Activated CD8-positive, alpha-beta T cell treated with anti-CD3 and anti-CD28 coated beads for 36 hours (primary cell): ENCODE data around the gene UBE2D1. TPM values are rescaled to one million over a fixed set of nuclear protein-coding genes. Genes with fewer than 3 reads are reported as not detected.

Experiments used
- ATAC-seq: fragments of 200-7000 bp; cut with Tn5 transposase; one replicate; pipeline ENCODE4 v1.10.0; 2021; ENCODE audit warnings: mild to moderate bottlenecking, moderate library complexity
- CTCF ChIA-PET: fragments of 350-600 bp; sonication (Branson Sonifier 250); formaldehyde crosslinking; loops from one replicate; lab custom pipeline; 2021; ENCODE audit warnings: antibody characterized with exemption; lab: Charles Lee
- POLR2A ChIA-PET: fragments of 350-600 bp; sonication (Branson Sonifier 250); formaldehyde crosslinking; loops from one replicate; lab custom pipeline; 2021; ENCODE audit warnings: antibody characterized with exemption; lab: Charles Lee
- DNase-seq: peaks from one replicate; pipeline ENCODE4 v3.0.0-alpha.2; 2020
- H3K27ac Mint-ChIP-seq: one replicate; pipeline ENCODE4 v1.8.0; 2021; ENCODE audit warnings: mild to moderate bottlenecking, mixed read lengths
- H3K27me3 Mint-ChIP-seq: one replicate; pipeline ENCODE4 v1.8.0; 2021; ENCODE audit warnings: mixed read lengths
- H3K36me3 Mint-ChIP-seq: one replicate; pipeline ENCODE4 v1.8.0; 2021; ENCODE audit warnings: low read depth, mixed read lengths
- H3K4me1 Mint-ChIP-seq: one replicate; pipeline ENCODE4 v1.8.0; 2021; ENCODE audit warnings: low read depth, mixed read lengths
- H3K4me3 Mint-ChIP-seq: one replicate; pipeline ENCODE4 v1.8.0; 2021; ENCODE audit warnings: mild to moderate bottlenecking, moderate library complexity, mixed read lengths
- H3K9me3 Mint-ChIP-seq: one replicate; pipeline ENCODE4 v1.8.0; 2021; ENCODE audit warnings: mixed read lengths
- CTCF ChIP-seq: fragments of 200-600 bp; IDR thresholded peaks from one replicate; pipeline ENCODE4 v1.8.0; 2022; ENCODE audit warnings: antibody characterized with exemption, mild to moderate bottlenecking
- intact Hi-C: fragments of 100-400 bp; cut with micrococcal nuclease; formaldehyde crosslinking; loops from one replicate; pipeline ENCODE4 v1.10.0; 2022
- total RNA-seq, 2 experiments: library from RNA; stranded (reverse); gene quantifications; one replicate each; pipeline ENCODE4 v1.2.3, GENCODE V29; 2021

UBE2D1 gene
- total RNA-seq, 2 experiments from 2014 or later, result 12.1 to 12.8 TPM

- Mint-ChIP-seq H3K4me1 (peaks cover 2% of the 10 kb centered on the region), H3K36me3 (no peaks in the 10 kb centered on the region), H3K4me3 (no peak overlapping the region), H3K9me3 (no peaks in the 10 kb centered on the region), H3K27me3 (peaks cover 10% of the 10 kb centered on the region), H3K27ac (no peak overlapping the region)
- no peak for TF ChIP-seq CTCF
- ATAC-seq, result no peak
- ChIA-PET CTCF (interaction anchor here (0.9 to 4.1 kb wide), 14 partner anchors 10 to 230 kb away, joined by 3 to 64 read pairs (median 8); partner anchors contain the start of genes TFAM and UBE2D1), POLR2A (interaction anchor here (1.1 kb wide), 1 partner anchor 84 kb away, joined by 3 read pairs; the partner anchor contains the start of gene TFAM)
- intact Hi-C loops, result no loop called here
- DNase-seq, result no peak
Observed at GRCh38 chr10:58300676-58301075, 34.1 kb upstream of the UBE2D1 start.

GRCh38 chr10:58302254-58302653, 32.6 kb upstream of the UBE2D1 start:
- ChIA-PET POLR2A (no interaction called here), CTCF (interaction anchor here (3.5 to 4.1 kb wide), 3 partner anchors 11 to 124 kb away, joined by 31 to 64 read pairs (median 34); partner anchors contain the start of gene TFAM)
- H3K27ac Mint-ChIP-seq, result no peak overlapping the region
- intact Hi-C loops, result no loop called here
- peaks cover 12% of the 10 kb centered on the region for H3K27me3 Mint-ChIP-seq
- no peaks in the 10 kb centered on the region for H3K36me3 Mint-ChIP-seq
- ATAC-seq, result no peak
- no peak for TF ChIP-seq CTCF
- peaks cover 2% of the 10 kb centered on the region for H3K4me1 Mint-ChIP-seq
- no peak for DNase-seq
- H3K9me3 Mint-ChIP-seq, result no peaks in the 10 kb centered on the region
- no peak overlapping the region for H3K4me3 Mint-ChIP-seq

DNA sequence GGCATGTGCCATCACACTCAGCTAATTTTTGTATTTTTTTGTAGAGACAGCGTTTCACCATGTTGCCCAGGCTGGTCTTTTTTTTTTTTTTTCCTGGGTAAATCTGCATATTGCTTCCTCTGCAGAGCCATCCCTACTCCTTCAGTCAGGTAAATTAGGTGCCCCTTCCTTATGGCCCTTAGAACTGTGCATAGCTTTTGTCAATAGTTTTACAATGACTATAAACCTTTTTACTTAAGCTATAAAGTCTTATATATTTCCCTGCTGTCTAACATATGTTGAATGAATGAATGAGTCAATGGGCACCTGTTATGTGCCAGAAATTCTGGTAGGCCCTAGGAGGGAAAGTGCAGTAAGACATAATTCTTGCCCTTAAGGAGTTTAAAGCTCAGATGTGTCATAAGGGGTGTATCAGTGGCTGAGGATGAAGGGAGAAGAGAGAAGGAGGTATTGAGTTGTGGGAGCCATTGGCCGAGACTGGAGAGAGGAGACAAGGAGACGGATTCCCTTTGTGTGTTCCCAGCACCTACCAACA, 30.6 kb upstream of the UBE2D1 start:
- no peaks in the 10 kb centered on the region for H3K36me3 Mint-ChIP-seq
- ChIA-PET CTCF (interaction anchor here (0.5 to 1.8 kb wide), 4 partner anchors 10 to 126 kb away, joined by 3 to 7 read pairs (median 5); partner anchors contain the start of gene TFAM), POLR2A (no interaction called here)
- H3K27ac Mint-ChIP-seq, result no peak overlapping the region
- peaks cover 2% of the 10 kb centered on the region for H3K4me1 Mint-ChIP-seq
- ATAC-seq, result no peak
- H3K27me3 Mint-ChIP-seq, result peaks cover 14% of the 10 kb centered on the region
- no peak for DNase-seq
- no peaks in the 10 kb centered on the region for H3K9me3 Mint-ChIP-seq
- no peak overlapping the region for H3K4me3 Mint-ChIP-seq
- intact Hi-C loops, result no loop called here
- TF ChIP-seq CTCF, result no peak

DNA sequence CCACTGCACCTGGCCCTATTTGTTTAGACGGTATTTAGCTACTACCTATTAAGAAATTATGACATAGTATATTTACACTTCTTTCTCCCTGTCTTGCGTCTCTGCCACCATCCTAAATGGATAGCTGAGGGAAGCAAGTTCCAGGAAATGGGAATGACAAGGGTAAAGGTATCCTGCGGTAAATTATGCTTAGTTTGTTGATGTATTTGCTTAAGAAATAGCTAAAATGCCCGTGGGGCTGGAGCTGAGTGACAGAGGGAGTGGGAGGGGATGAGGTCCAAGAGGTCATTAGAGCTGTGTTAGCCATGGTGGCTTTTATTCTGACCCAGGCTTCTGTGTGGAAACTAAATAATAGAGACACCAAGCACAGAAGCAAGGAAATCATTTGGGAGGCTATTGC, 29.0 kb upstream of the UBE2D1 start:
- Mint-ChIP-seq H3K36me3 (no peaks in the 10 kb centered on the region), H3K27ac (no peak overlapping the region), H3K9me3 (no peaks in the 10 kb centered on the region), H3K4me1 (no peaks in the 10 kb centered on the region), H3K27me3 (peaks cover 19% of the 10 kb centered on the region), H3K4me3 (no peak overlapping the region)
- DNase-seq (no peak), ATAC-seq (no peak)
- intact Hi-C loops, result no loop called here
- POLR2A ChIA-PET, result interaction anchor here (0.6 kb wide), 1 partner anchor 27 kb away, joined by 3 read pairs; no protein-coding TSS in a partner anchor
- CTCF ChIA-PET, result interaction anchor here (0.7 to 2.3 kb wide), 3 partner anchors 8 to 129 kb away, joined by 3 to 6 read pairs (median 4); no protein-coding TSS in a partner anchor
- TF ChIP-seq CTCF, result no peak

GRCh38 chr10:58307676-58308075, 27.1 kb upstream of the UBE2D1 start:
- no peaks in the 10 kb centered on the region for H3K4me1 Mint-ChIP-seq
- ChIA-PET CTCF (interaction anchor here (1.9 to 2.3 kb wide), 2 partner anchors 8 to 131 kb away, joined by 6 to 13 read pairs; no protein-coding TSS in a partner anchor), POLR2A (no interaction called here)
- no peaks in the 10 kb centered on the region for H3K36me3 Mint-ChIP-seq
- DNase-seq, result no peak
- no peak for ATAC-seq
- H3K9me3 Mint-ChIP-seq, result no peaks in the 10 kb centered on the region
- H3K4me3 Mint-ChIP-seq, result no peak overlapping the region
- peaks cover 22% of the 10 kb centered on the region for H3K27me3 Mint-ChIP-seq
- H3K27ac Mint-ChIP-seq, result no peak overlapping the region
- no peak for TF ChIP-seq CTCF
- intact Hi-C loops, result no loop called here
